DMS53 (cell line): Measurements from ENCODE around the gene MAP4K1.
"Not testable (repeated sequence)": the region's sequence is repeated elsewhere in the genome, so short reads cannot be mapped to it uniquely, and the experiment has no call there.

Experiments used
- DNase-seq: peaks from one replicate; lab custom pipeline; 2025; lab: John Stamatoyannopoulos, UW

MAP4K1 gene

DNA sequence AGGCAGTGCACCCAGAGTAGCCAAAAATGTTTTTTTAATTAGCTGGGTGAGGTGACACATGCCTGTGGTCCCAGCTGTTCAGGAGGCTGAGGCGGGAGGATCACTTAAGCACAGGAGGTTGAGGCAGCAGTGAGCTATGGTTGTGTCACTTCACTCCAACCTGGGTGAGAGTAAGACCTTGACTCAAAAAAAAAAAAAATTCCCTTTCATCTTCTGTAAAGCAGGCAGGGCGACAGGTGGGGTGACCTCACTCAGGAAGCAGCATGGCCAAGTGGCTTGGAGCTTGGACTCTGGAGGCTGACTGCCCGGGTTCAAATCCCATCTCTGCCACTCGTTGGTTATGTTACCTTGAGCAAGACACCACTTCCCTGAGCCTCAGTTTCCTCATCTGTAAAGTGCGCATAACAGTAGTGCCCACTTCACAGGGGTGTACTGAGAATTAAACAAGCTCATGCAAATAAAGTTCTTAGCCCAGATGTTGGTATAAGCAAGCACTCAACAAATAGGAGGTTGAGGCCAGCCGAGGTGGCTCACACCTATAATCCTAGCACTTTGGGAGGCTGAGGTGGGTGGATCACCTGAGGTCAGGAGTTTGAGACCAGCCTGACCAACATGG lies 48.3 kb downstream of the MAP4K1 start:
- peak; percentile 71 for DNase-seq

GRCh38 chr19:38565691-38566105 lies 52.1 kb downstream of the MAP4K1 start:
- DNase-seq, result no peak

DNA sequence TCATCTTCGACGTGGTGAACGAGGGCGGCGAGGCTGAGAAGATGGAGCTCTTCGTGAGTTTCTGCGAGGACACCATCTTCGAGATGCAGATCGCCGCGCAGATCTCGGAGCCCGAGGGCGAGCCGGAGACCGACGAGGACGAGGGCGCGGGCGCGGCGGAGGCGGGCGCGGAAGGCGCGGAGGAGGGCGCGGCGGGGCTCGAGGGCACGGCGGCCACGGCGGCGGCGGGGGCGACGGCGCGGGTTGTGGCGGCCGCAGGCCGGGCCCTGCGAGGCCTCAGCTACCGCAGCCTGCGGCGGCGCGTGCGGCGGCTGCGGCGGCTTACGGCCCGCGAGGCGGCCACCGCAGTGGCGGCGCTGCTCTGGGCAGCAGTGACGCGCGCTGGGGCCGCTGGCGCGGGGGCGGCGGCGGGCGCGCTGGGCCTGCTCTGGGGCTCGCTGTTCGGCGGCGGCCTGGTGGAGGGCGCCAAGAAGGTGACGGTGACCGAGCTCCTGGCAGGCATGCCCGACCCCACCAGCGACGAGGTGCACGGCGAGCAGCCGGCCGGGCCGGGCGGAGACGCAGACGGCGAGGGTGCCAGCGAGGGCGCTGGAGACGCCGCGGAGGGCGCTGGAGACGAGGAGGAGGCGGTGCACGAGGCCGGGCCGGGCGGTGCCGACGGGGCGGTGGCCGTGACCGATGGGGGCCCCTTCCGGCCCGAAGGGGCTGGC lies 52.6 kb downstream of the MAP4K1 start:
- DNase-seq, result no peak

DNA sequence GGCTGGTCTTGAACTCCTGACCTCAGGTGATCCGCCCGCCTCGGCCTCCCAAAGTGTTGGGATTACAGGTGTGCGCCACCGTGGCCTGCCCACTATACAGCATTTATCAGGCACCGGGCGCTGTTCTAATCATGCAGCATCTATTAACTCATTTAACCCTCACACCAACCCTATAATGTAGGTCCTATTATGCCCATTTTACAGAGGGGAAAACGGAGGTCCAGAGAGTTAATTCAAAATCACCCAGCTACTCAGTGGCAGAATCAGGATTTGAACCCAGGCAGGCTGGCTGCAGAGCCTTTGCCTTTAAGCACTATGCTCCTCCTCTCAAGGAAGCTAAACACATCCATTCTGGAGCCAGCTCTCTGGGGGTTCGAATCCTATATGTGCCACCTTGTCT lies 54.3 kb downstream of the MAP4K1 start:
- no peak for DNase-seq

- no peak for DNase-seq
Measured at GRCh38 chr19:38562096-38562495, 55.7 kb downstream of the MAP4K1 start.

DNA sequence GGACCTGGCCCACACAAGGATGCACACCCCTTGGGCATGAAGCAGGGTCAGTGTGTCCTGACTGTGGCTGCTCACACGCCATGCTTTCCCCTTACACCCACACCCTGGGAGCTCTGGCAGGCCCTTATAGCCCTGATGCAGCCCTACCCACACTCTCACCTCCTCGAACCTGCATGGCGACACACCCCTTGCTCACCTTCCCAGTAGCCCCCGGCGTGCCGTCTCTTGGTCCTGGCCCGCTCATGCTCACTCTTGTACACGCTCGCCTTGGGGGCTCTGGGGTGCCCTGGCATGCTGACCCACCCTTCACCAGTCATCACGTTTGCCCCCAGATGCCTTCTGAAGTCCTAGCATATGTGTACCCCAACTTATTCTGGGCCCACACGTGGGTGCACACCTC lies 56.1 kb downstream of the MAP4K1 start:
- no peak for DNase-seq

GRCh38 chr19:38561053-38561606 lies 56.6 kb downstream of the MAP4K1 start:
- no peak for DNase-seq

- DNase-seq, result no peak
Measured at GRCh38 chr19:38559428-38560401, 58.0 kb downstream of the MAP4K1 start.

GRCh38 chr19:38558933-38559332 lies 58.8 kb downstream of the MAP4K1 start:
- DNase-seq, result not testable (repeated sequence)

DNA sequence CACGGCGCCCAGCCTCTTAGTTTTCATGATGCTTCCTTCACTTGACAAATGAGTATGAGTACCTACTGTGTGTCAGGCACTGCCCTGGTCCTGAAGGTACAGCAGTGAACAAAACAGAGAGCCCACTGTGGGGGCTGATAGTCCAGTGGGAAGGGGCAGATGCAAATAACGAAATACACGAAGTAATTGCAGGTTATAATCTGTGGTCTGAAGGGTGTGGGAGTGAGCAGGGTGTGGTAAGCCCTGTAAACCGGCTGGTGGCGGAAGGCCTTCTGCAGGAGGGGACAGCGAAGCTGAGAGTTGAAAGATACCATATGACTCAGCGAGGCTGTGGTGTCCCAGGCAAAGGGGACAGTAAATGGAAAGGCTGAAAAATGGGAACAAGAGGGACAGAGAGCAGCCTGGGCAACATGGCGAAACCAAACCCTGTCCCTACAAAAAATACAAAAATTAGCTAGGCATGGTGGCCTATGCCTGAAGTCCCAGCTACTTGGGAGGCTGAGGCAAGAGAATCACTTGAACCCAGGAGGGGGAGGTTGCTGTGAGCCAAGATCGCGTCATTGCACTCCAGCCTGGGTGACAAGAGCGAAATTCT lies 60.5 kb downstream of the MAP4K1 start:
- DNase-seq, result peak; percentile 42

- DNase-seq, result no peak
Measured at GRCh38 chr19:38556521-38557174, 61.1 kb downstream of the MAP4K1 start.

DNA sequence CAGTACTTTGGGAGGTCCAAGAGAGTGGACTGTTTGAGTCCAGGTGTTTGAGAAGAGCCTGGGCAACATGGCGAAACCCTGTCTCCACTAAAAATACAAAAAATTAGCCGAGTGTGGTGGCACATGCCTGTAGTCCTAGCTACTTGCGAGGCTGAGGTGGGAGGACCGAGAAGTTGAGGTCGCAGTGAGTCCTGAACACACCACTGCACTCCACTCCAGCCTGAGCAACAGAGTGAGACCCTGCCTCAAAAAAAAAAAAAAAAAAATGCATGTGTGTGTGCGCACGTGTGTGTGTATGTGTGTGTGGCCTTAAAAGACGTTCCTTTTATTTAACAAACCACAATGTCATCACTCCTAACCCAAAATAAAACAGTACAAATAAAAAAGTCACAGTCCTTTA lies 62.6 kb downstream of the MAP4K1 start:
- no peak for DNase-seq

DNA sequence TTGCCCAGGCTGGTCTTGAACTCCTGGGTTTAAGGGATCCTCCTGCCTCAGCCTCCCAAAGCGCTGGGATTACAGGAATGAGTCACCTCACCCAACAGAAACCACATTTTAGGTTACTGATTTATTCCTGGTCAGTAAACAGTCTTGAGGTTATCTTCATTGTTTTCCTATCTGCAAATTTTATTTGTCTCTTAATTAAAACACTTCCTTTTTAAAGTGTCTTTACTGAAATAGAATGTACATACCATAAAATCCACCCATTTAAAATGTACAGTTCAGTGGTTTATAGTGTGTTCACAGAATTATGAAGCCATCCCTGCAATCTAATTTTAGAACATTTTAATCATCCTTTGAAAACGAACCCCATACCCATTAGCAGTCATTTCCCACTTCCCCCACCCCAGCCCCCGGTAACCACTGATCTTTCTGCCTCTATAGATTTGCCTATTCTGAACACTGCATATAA lies 63.0 kb downstream of the MAP4K1 start:
- no peak for DNase-seq

DNA sequence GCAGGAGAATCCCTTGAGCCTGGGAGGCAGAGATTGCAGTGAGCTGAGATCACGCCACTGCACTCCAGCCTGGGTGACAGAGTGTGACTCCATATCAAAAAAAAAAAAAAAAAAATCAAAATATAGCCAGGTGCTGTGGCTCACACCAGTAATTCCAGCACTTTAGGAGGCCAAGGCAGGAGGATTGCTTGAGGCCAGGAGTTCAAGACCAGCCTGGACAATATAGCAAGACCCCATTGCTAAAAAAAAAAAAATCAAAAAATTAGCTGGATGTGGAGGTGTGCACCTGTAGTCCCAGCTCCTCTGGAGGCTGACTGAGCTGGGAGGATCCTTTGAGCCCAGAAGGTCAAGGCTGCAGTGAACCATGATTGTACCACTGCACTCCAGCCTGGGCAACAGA lies 64.5 kb downstream of the MAP4K1 start:
- not testable (repeated sequence) for DNase-seq

DNA sequence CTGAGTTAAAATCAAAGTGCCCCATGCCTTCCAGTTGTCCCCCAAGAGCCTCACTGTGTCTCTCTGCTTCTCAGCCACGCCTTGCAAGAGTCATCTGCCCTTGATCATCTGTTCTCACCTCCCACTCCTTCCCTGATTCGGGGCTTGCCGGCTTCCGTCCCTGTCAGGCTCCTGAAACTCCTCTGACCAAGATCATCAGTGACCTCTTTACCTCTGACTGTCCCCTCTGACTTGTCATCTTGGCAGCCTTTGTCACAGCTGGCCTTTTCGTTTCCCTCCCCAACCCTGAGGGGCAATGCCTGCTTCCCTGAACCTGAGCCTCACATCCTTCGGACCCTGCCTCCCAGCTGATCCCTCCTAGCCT lies 66.3 kb downstream of the MAP4K1 start:
- no peak for DNase-seq

DNA sequence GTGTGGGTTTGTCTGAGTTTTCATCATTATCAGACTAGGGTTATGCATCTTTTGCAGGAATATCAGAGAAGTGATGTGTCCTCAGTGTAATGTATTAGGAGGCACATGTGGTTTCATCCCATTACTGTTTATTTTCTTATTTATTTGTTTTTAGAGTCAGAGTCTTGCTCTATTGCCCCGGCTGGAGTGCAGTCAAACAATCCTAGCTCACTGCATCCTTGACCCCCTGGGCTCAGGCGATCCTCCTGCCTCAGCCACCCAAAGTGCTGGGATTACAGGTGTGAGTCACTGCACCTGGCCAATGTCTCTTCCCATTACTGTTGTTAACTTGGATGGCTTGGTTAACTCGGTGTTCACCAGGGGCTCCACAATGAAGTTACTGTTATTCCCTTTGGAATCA lies 67.4 kb downstream of the MAP4K1 start:
- DNase-seq, result no peak

GRCh38 chr19:38549942-38550341 lies 67.8 kb downstream of the MAP4K1 start:
- no peak for DNase-seq

DNA sequence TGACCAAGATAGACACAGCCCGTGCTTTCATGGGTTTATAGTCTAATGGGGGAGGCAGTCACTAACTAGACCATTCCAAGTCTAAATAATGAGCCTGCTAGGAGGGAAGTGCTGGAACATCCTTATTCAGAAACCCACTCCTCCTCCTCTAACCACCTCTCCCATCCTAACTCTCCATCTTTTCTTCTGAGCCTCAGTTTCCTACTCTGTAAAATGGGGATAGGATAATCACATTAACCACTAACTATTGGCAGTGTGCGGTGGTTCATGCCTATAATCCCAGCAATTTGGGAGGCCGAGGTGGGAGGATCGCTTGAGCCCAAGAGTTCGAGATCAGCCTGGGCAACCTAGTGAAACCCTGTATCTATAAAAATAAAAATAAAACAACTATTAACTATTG lies 68.7 kb downstream of the MAP4K1 start:
- DNase-seq, result no peak

- DNase-seq, result no peak
Measured at GRCh38 chr19:38547421-38547820, 70.3 kb downstream of the MAP4K1 start.

GRCh38 chr19:38545596-38545995 lies 72.2 kb downstream of the MAP4K1 start:
- DNase-seq, result no peak

DNA sequence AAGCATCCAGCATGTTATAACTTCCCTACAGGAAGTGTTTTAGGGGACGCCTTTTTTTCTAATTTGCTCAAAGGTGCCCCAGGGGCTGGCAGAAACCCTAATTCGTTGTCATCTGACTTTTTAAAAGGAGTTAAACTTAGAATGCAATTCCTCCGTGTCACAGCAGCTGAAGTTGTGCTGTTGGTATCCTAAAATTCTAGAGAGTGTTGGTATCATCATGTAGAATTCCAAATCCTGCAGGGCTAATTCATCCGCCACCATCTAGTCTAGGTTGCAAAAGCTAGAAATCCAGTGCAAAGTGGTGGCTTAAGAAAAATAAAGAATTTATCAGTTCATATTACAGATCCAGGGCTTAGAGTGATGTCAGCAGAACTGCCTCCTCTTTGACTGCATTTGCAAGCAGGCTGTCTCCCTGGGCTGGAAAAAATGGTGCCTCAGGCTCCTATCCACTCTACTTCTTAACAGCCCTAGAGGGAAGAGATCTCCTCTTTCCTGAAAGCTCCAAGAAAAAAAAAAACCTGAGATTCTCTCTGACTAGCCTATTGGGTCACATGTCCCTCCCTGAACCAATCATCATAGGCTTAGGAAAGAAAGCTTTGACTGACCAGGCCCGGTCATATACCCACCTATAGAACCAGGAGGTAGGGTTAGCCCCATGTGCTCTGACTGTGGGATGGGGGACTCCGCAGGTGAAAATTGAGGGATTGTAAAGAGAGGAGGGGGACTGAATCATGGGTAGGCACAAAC lies 73.0 kb downstream of the MAP4K1 start:
- DNase-seq, result no peak
